Activated CD8-positive, alpha-beta memory T cell treated with anti-CD3 and anti-CD28 coated beads, Interleukin-2, amount 50 U/mL, for 1 hour (primary cell): ENCODE data around the gene CBX4.

ENCODE experiments used
- DNase-seq: peaks from one replicate; pipeline ENCODE4 v3.0.0-alpha.2; 2020; ENCODE audit errors: extremely low read depth

CBX4 gene

GRCh38 chr17:79811868-79812352, 27.3 kb downstream of the CBX4 start:
- no peak for DNase-seq

- no peak for DNase-seq
These were observed 28.0 kb downstream of the CBX4 start for GRCh38 chr17:79811011-79811867.

- DNase-seq, result peak; percentile 37
These were observed 28.9 kb downstream of the CBX4 start for GRCh38 chr17:79810130-79811010.

- DNase-seq, result no peak
These were observed 29.6 kb downstream of the CBX4 start for GRCh38 chr17:79809530-79810129.

- DNase-seq, result no peak
These were observed 30.3 kb downstream of the CBX4 start for GRCh38 chr17:79808763-79809529.

GRCh38 chr17:79806863-79807720, 32.1 kb downstream of the CBX4 start:
- DNase-seq, result no peak

- no peak for DNase-seq
These were observed 32.8 kb downstream of the CBX4 start for GRCh38 chr17:79806446-79806760.

GRCh38 chr17:79804856-79805696, 34.2 kb downstream of the CBX4 start:
- no peak for DNase-seq

GRCh38 chr17:79803997-79804855, 35.0 kb downstream of the CBX4 start:
- DNase-seq, result no peak

- no peak for DNase-seq
These were observed 35.7 kb downstream of the CBX4 start for GRCh38 chr17:79803421-79803996.

- DNase-seq, result no peak
These were observed 36.4 kb downstream of the CBX4 start for GRCh38 chr17:79802736-79803420.

- no peak for DNase-seq
These were observed 37.1 kb downstream of the CBX4 start for GRCh38 chr17:79802039-79802735.

- no peak for DNase-seq
These were observed 37.8 kb downstream of the CBX4 start for GRCh38 chr17:79801156-79802038.

- DNase-seq, result no peak
These were observed 38.7 kb downstream of the CBX4 start for GRCh38 chr17:79800325-79801155.
